Esophagus squamous epithelium (tissue), 5 donors: ENCODE results near the gene ZNF407. TPM values are rescaled to one million over a fixed set of nuclear protein-coding genes. Genes with fewer than 3 reads are reported as not detected.

Experiments used
- DNase-seq: peaks from one replicate; lab custom pipeline; 2025; lab: John Stamatoyannopoulos, UW
- H3K27ac ChIP-seq, 4 donors: fragments of 200-600 bp; sonication (generic); one replicate each; pipeline ENCODE4 v1.5.1; 2016 to 2019; ENCODE audit warnings: mild to moderate bottlenecking in 1 of 4
- H3K27me3 ChIP-seq, 4 donors: fragments of 200-600 bp; sonication (generic); 1 replicate in 3 of 4; 2 replicates in 1 of 4; pipeline versions ENCODE4 v1.5.1 to v1.6.0; 2017 to 2021; ENCODE audit warnings: antibody characterized with exemption in 1 of 4
- H3K36me3 ChIP-seq, 3 donors: fragments of 200-600 bp; sonication (generic); one replicate each; pipeline ENCODE4 v1.5.1; 2016 to 2019
- H3K4me1 ChIP-seq, 3 donors: fragments of 200-600 bp; sonication (generic); one replicate each; pipeline ENCODE4 v1.5.1; 2017 to 2019
- H3K4me3 ChIP-seq, 4 donors: fragments of 200-600 bp; sonication (generic); 1 replicate in 3 of 4; 2 replicates in 1 of 4; pipeline ENCODE4 v1.5.1; 2016 to 2019; ENCODE audit warnings: mild to moderate bottlenecking in 2 of 4, moderate library complexity in 1 of 4
- H3K9me3 ChIP-seq, 3 donors: fragments of 200-600 bp; sonication (generic); one replicate each; pipeline ENCODE4 v1.5.1; 2016 to 2019
- CTCF ChIP-seq, 6 experiments: fragments of 450-650 bp in 4 of 6; fragments of 200-600 bp in 2 of 6; sonication (generic) in 2 of 6; IDR thresholded peaks; one replicate each; pipeline ENCODE4 v1.5.1; 2016 to 2019; ENCODE audit warnings: antibody characterized with exemption in 6 of 6, mild to moderate bottlenecking in 4 of 6, moderate library complexity in 4 of 6
- POLR2A ChIP-seq, 4 donors: fragments of 450-650 bp; IDR thresholded peaks; one replicate each; pipeline ENCODE4 v1.6.1; 2017; ENCODE audit warnings: antibody characterized with exemption in 4 of 4, mild to moderate bottlenecking in 4 of 4, moderate library complexity in 3 of 4
- WGBS, 2 donors: methylation state at CpG; one replicate each; pipeline ENCODE4 v1.1.5; 2018; 5-methylcytosine and 5-hydroxymethylcytosine counted together
- intact Hi-C: fragments of 100-400 bp; cut with DNase I; formaldehyde crosslinking; loops from one replicate; pipeline ENCODE4 v1.15.0; 2022
- total RNA-seq, 4 donors: library from RNA; depleted of rRNA; stranded (reverse); fragments of >200 nt; gene quantifications; one replicate each; pipeline ENCODE4 v1.1.0, GENCODE V29; 2016
- donor health status: DM: yes; HTN: yes; CAD: no.

ZNF407 gene
- total RNA-seq, 4 donors from 2014 or later: 6.4 to 21.2 (median 13.1) TPM

DNA sequence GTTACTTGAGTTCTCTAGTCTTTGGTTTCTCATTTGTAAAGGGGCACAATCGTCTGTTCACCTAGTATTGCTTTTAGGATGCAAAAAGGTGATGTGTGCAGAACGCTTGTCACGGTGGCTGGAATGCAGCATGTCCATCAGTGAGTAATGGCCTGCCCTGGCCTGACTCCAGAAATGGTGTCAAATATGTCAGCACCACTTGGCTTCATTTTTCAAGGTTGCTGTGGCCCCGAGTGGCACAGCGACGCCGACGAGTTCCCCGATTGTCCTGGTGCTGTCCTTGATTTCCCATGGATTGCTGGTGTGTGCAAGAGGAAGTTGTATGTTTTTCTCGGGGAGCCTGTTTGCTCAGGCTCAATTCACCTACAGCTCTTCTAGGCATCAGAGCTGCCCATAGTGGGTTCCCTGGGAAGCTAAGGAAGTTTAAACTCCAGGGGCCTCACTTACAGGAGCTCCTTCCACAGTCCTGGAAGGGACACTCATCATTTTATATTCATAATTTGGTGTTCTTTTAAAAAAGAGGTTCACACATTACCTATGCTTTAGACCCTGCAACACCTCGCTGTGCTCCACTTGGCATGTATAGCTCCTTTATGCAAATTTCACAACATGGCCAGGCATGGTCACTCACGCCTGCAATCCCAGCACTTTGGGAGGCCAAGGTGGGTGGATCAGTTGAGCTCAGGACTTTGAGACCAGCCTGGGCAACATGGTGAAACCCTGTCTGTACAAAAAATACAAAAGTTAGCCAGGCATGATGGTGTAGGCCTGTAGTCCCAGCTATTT, 25.6 kb upstream of the ZNF407 start:
- H3K4me3 ChIP-seq: no peak overlapping the region
- 73 to 75% methylated on average over 3 to 12 of the region's 12 CpGs for WGBS, 2 donors
- no peak for DNase-seq

GRCh38 chr18:74573053-74573452, 24.6 kb upstream of the ZNF407 start:
- intact Hi-C loops: no loop called here
- Histone ChIP-seq H3K36me3 (no peaks in the 10 kb centered on the region), H3K27me3 (peaks cover 0 to 15% (median 0%) of the 10 kb centered on the region in 4 donors), H3K9me3 (no peaks in the 10 kb centered on the region), H3K4me3 (no peak overlapping the region), H3K27ac (no peak overlapping the region), H3K4me1 (no peaks in the 10 kb centered on the region)
- DNase-seq: no peak
- TF ChIP-seq CTCF (IDR thresholded peaks at IDR 0.05) (no peak), POLR2A (IDR thresholded peaks at IDR 0.05) (no peak)

More for the DNA sequence above, 25.6 kb upstream of the ZNF407 start:
- TF ChIP-seq POLR2A (IDR thresholded peaks at IDR 0.05): no peak
- TF ChIP-seq CTCF (IDR thresholded peaks at IDR 0.05): no peak
- no peaks in the 10 kb centered on the region for H3K4me1 ChIP-seq
- H3K27ac ChIP-seq: no peak overlapping the region
- no peaks in the 10 kb centered on the region for H3K36me3 ChIP-seq
- peaks cover 0 to 6% (median 0%) of the 10 kb centered on the region in 4 donors for H3K27me3 ChIP-seq
- intact Hi-C loops: no loop called here
- H3K9me3 ChIP-seq: no peaks in the 10 kb centered on the region

DNA sequence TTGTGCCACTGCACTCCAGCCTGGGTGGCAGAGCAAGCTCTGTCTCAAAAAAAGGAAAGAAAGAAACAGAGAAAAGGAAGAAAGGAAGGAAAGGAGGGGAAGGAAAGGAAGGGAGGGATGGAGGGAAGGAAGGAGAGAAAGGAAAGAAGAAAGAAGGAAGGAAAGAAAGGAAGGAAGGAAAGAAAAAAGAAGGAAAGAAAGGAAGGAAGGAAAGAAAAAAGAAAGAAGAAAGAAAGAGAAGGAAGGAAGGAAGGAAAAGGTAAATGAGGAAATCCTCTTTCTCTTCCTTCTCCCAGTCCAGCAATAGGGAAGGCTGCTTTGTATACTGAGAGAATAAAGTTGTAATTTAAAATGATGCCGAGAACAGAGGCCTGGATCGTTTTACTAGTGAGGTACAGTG, 22.8 kb upstream of the ZNF407 start:
- H3K4me3 ChIP-seq: no peak overlapping the region
- DNase-seq: no peak
- no peaks in the 10 kb centered on the region for H3K36me3 ChIP-seq
- intact Hi-C loops: no loop called here
- TF ChIP-seq POLR2A (IDR thresholded peaks at IDR 0.05) (no peak), CTCF (IDR thresholded peaks at IDR 0.05) (no peak)
- 73 to 75% methylated on average over 2 of the region's 2 CpGs for WGBS, 2 donors
- H3K27ac ChIP-seq: no peak overlapping the region
- H3K9me3 ChIP-seq: no peaks in the 10 kb centered on the region
- no peaks in the 10 kb centered on the region for H3K4me1 ChIP-seq
- H3K27me3 ChIP-seq: peaks cover 0 to 14% (median 0%) of the 10 kb centered on the region in 4 donors

DNA sequence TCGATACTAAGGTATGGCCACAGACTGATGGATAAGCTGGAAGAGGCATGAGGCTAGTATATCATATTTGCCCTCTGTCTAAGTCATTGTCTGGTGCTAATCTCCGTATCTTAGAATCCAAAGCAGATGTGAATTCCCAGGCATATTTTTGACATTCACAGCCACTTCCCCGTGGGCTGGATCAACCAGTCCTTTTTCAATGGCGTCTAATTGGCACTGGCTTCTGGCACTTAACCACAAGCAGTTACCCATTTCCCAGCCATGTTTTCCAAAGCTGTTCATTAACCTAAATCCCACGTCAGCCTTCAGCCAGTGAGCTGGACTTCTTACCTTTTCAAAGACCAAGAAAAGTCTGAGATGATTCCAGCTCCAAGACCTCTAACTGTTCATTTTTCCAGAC, 20.7 kb upstream of the ZNF407 start:
- intact Hi-C loops: no loop called here
- Histone ChIP-seq H3K9me3 (no peaks in the 10 kb centered on the region), H3K27ac (no peak overlapping the region), H3K4me3 (no peak overlapping the region), H3K36me3 (no peaks in the 10 kb centered on the region), H3K4me1 (no peaks in the 10 kb centered on the region), H3K27me3 (peaks cover 0 to 33% (median 0%) of the 10 kb centered on the region in 4 donors)
- WGBS, 2 donors: 36 to 53% methylated on average over 5 of the region's 5 CpGs
- no peak for DNase-seq
- no peak for TF ChIP-seq CTCF (IDR thresholded peaks at IDR 0.05)
- no peak for TF ChIP-seq POLR2A (IDR thresholded peaks at IDR 0.05)

- Histone ChIP-seq H3K36me3 (no peaks in the 10 kb centered on the region), H3K27ac (no peak overlapping the region), H3K4me3 (no peak overlapping the region), H3K4me1 (no peaks in the 10 kb centered on the region), H3K9me3 (no peaks in the 10 kb centered on the region), H3K27me3 (peaks cover 0 to 43% (median 0%) of the 10 kb centered on the region in 4 donors)
- no peak for DNase-seq
- WGBS, 2 donors: 31 to 39% methylated on average over 7 to 8 of the region's 8 CpGs
- no peak for TF ChIP-seq POLR2A (IDR thresholded peaks at IDR 0.05)
- no peak for TF ChIP-seq CTCF (IDR thresholded peaks at IDR 0.05)
- intact Hi-C loops: no loop called here
These were observed 18.1 kb upstream of the ZNF407 start for GRCh38 chr18:74579496-74580065.
